ENCODE results near the gene RC3H2.
A peak's percentile ranks its signal among the peaks of the same experiment; 100 is the strongest.

GRCh38 chr9:122797316-122798063, 107.7 kb downstream of the RC3H2 start:
- TF ChIP-seq CTCF (CRISPR knock-in tag; IDR thresholded peaks at IDR 0.05), result peak; percentile 16; the same call in 1 of the 2 replicates
- TF ChIP-seq ZNF570 (CRISPR knock-in tag; IDR thresholded peaks at IDR 0.05; ENCODE audit: borderline replicate concordance), result no peak
- TF ChIP-seq FOXJ3 (CRISPR knock-in tag; IDR thresholded peaks at IDR 0.05; ENCODE audit: borderline replicate concordance), result no peak
- TF ChIP-seq ZNF224 (CRISPR knock-in tag; IDR thresholded peaks at IDR 0.05), result no peak
- no peak for TF ChIP-seq ETV6 (CRISPR knock-in tag; conservative IDR thresholded peaks at IDR 0.05)
- TF ChIP-seq HOXA7 (CRISPR knock-in tag; IDR thresholded peaks at IDR 0.05), result no peak
- TF ChIP-seq ZBTB38 (CRISPR knock-in tag; IDR thresholded peaks at IDR 0.05), result no peak
